HepG2 (cell line): ENCODE data around the gene NEUROD4. TPM values are rescaled to one million over a fixed set of nuclear protein-coding genes. Genes with fewer than 3 reads are reported as not detected.

Experiments used
- ATAC-seq: fragments of 200-7000 bp; cut with Tn5 transposase; 3 replicates; pipeline ENCODE4 v1.9.1; 2020; ENCODE audit warnings: mild to moderate bottlenecking, moderate library complexity
- BruUV-seq: library from RNA; stranded (reverse); fragments of 400-500 nt; replicated peaks from 2 replicates; lab custom pipeline; 2021; lab: Mats Ljungman, UMichigan
- CTCF ChIA-PET: fragments of 300-600 bp; formaldehyde crosslinking; extraction: SDS; loops from one replicate; lab custom pipeline; 2021; ENCODE audit warnings: low total read pairs, inconsistent platforms, low intra/inter-chr PET ratio; lab: Yijun Ruan, JAX
- POLR2A ChIA-PET: fragments of 350-600 bp; sonication (Branson Sonifier 250); formaldehyde crosslinking; loops from one replicate; lab custom pipeline; 2020; ENCODE audit warnings: antibody characterized with exemption, inconsistent platforms; lab: Yijun Ruan, JAX
- DNase-seq: peaks from one replicate; pipeline ENCODE4 v3.0.0-alpha.2; 2015; ENCODE audit warnings: low spot score
- FAIRE-seq: peaks from 3 replicates; lab custom pipeline; 2011; peaks lifted over from hg19 to GRCh38; lab: Jason Lieb, UNC
- H2AFZ ChIP-seq: one replicate; pipeline ENCODE4 v1.6.1; 2011; ENCODE audit warnings: low read length, inconsistent platforms
- H3K27ac ChIP-seq: fragments of 300-600 bp; 3 replicates; pipeline ENCODE4 v1.8.0; 2011; ENCODE audit warnings: mixed run types, mild to moderate bottlenecking, mixed read lengths, low read length, inconsistent platforms; ENCODE audit not compliant: insufficient read depth; ENCODE audit errors: extremely low read length
- H3K27me3 ChIP-seq, 2 experiments: fragments of 200-600 bp in 1 of 2; 2 replicates in 1 of 2; 3 replicates in 1 of 2; pipeline versions ENCODE4 v1.6.0 to v1.8.0; 2011; ENCODE audit warnings: low read length in 2 of 2, mild to moderate bottlenecking in 2 of 2, moderate library complexity in 2 of 2, inconsistent platforms in 1 of 2; ENCODE audit not compliant: insufficient read depth in 2 of 2, control insufficient read depth in 1 of 2
- H3K36me3 ChIP-seq, 2 experiments: fragments of 200-600 bp in 1 of 2; replicated peaks in 1 of 2; 2 replicates in 1 of 2; 3 replicates in 1 of 2; pipeline versions ENCODE4 v1.5.1 to v1.8.0; 2011; ENCODE audit warnings: low read length in 2 of 2, inconsistent platforms in 1 of 2; ENCODE audit not compliant: insufficient read depth in 2 of 2, control insufficient read depth in 1 of 2
- H3K4me1 ChIP-seq: 2 replicates; pipeline ENCODE4 v1.5.1; 2012; ENCODE audit warnings: low read length, inconsistent platforms; ENCODE audit not compliant: insufficient read depth
- H3K4me2 ChIP-seq: 2 replicates; pipeline ENCODE4 v1.6.0; 2011; ENCODE audit warnings: low read depth, low read length, inconsistent platforms
- H3K4me3 ChIP-seq, 3 experiments: fragments of 200-600 bp in 1 of 3; sonication (generic), shearing (Covaris generic) in 1 of 3; replicated peaks in 1 of 3; 2 replicates each; pipeline ENCODE4 v1.5.1; 2011 to 2016; ENCODE audit warnings: low read length in 3 of 3, inconsistent platforms in 2 of 3, low read depth in 2 of 3, mild to moderate bottlenecking in 2 of 3, control low read depth in 1 of 3, mixed read lengths in 1 of 3; ENCODE audit not compliant: insufficient read depth in 1 of 3
- H3K79me2 ChIP-seq: one replicate; pipeline ENCODE4 v1.6.1; 2011; ENCODE audit warnings: low read length, inconsistent platforms; ENCODE audit not compliant: insufficient read depth
- H3K9ac ChIP-seq: 2 replicates; pipeline ENCODE4 v1.6.0; 2011; ENCODE audit warnings: mild to moderate bottlenecking, low read depth, low read length, inconsistent platforms; ENCODE audit not compliant: insufficient read depth
- H3K9me3 ChIP-seq: 2 replicates; pipeline ENCODE4 v1.5.1; 2012; ENCODE audit warnings: mild to moderate bottlenecking, low read length
- H4K20me1 ChIP-seq: 2 replicates; pipeline ENCODE4 v1.6.0; 2011; ENCODE audit warnings: inconsistent platforms, mild to moderate bottlenecking, low read length, moderate library complexity; ENCODE audit not compliant: insufficient read depth
- BRCA1 ChIP-seq: sonication (generic); formaldehyde crosslinking; IDR thresholded peaks from 2 replicates; pipeline ENCODE4 v1.4.0; 2020; ENCODE audit warnings: missing genetic modification reagents
- FOSL2 ChIP-seq: sonication (generic); formaldehyde crosslinking; IDR thresholded peaks from 2 replicates; pipeline ENCODE4 v1.4.0; 2020; ENCODE audit warnings: missing genetic modification reagents
- HDAC1 ChIP-seq: sonication (generic); formaldehyde crosslinking; IDR thresholded peaks from 2 replicates; pipeline ENCODE4 v1.5.1; 2020; ENCODE audit warnings: mild to moderate bottlenecking, missing genetic modification reagents
- XRCC5 ChIP-seq: fragments of 200-400 bp; formaldehyde crosslinking; optimal IDR thresholded peaks from 2 replicates; pipeline ENCODE3; 2017; ENCODE audit warnings: mild to moderate bottlenecking, low read length
- ZFP36 ChIP-seq: fragments of 150-350 bp; IDR thresholded peaks from 2 replicates; pipeline ENCODE4 v1.6.1; 2018; ENCODE audit warnings: borderline replicate concordance, low read length, low read depth; ENCODE audit not compliant: partially characterized antibody
- ZNF205 ChIP-seq: IDR thresholded peaks from 2 replicates; pipeline ENCODE4 v1.6.1; 2018; ENCODE audit warnings: missing biosample characterization, missing genetic modification reagents
- ZNF484 ChIP-seq: sonication (generic); formaldehyde crosslinking; IDR thresholded peaks from 2 replicates; pipeline ENCODE4 v1.5.1; 2020; ENCODE audit warnings: mild to moderate bottlenecking, low read depth, missing genetic modification reagents, borderline replicate concordance
- ZSCAN12 ChIP-seq: sonication (generic); formaldehyde crosslinking; IDR thresholded peaks from 2 replicates; pipeline ENCODE4 v1.9.0; 2021; ENCODE audit warnings: mild to moderate bottlenecking, missing genetic modification reagents
- WGBS: methylation state at CpG from one replicate; pipeline ENCODE4 v1.1.6; 2017; ENCODE audit warnings: low lambda C conversion rate; 5-methylcytosine and 5-hydroxymethylcytosine counted together
- in situ Hi-C: cut with HindIII; loops from 2 replicates; pipeline ENCODE4 v1.10.0; 2017; ENCODE audit warnings: low pct_unique_long_range_greater_than_20kb; ENCODE audit not compliant: extremely low pct_ligation_motif_present
- intact Hi-C: fragments of 100-400 bp; cut with micrococcal nuclease; formaldehyde crosslinking; loops from one replicate; pipeline ENCODE4 v1.10.0; 2022; ENCODE audit not compliant: unreplicated experiment
- polyA plus RNA-seq, 8 experiments: library from polyadenylated mRNA; depleted of rRNA in 3 of 8; stranded (reverse) in 7 of 8; unstranded in 1 of 8; fragments of >200 nt; fragmentation: Illumina TruSeq in 4 of 8; extraction: Trizol in 4 of 8; gene quantifications; 2 replicates each; pipeline versions ENCODE4 v1.2.1 to v1.2.3, GENCODE V29; 2011 to 2016; ENCODE audit warnings: low read depth in 4 of 8, missing spikeins in 1 of 8, mixed read lengths in 1 of 8; ENCODE audit not compliant: insufficient read depth in 1 of 8
- total RNA-seq, 5 experiments: library from RNA; depleted of rRNA; stranded (reverse); fragments of >200 nt; fragmentation: Illumina TruSeq; extraction: Trizol; gene quantifications; 2 replicates each; pipeline ENCODE4 v1.2.3, GENCODE V29; 2016; ENCODE audit warnings: low read depth in 1 of 5
- TF ChIP-seq, protein P1 (sequence below): sonication (generic); formaldehyde crosslinking; IDR thresholded peaks from 2 replicates; pipeline ENCODE4 v1.9.0; 2021; ENCODE audit warnings: mild to moderate bottlenecking, missing genetic modification reagents

Gene NEUROD4
- total and polyA plus RNA-seq, 2 of the 13 experiments (the other 11 are each of a cell fraction or from before 2014, with no cell fraction given), result not detected

GRCh38 chr12:55002355-55002754 is 17.4 kb upstream of the NEUROD4 start:
- ChIA-PET POLR2A (no interaction called here), CTCF (no interaction called here)
- intact Hi-C loops, result no loop called here
- no TSS peak for BruUV-seq
- H3K27me3 ChIP-seq, result peaks cover 0 to 21% of the 10 kb centered on the region in 2 experiments; a peak in 3 of 5 replicates
- H4K20me1 ChIP-seq, result no peaks in the 10 kb centered on the region
- ATAC-seq (no peak), FAIRE-seq (no peak), DNase-seq (no peak)
- H2AFZ ChIP-seq, result no peak overlapping the region
- H3K27ac ChIP-seq, result no peak overlapping the region
- H3K9ac ChIP-seq, result no peak overlapping the region
- H3K4me2 ChIP-seq, result no peak overlapping the region
- WGBS, result 58% methylated on average over 2 of the region's 2 CpGs
- no peaks in the 10 kb centered on the region for H3K79me2 ChIP-seq
- no peaks in the 10 kb centered on the region for H3K9me3 ChIP-seq
- in situ Hi-C loops, result no loop called here
- H3K4me1 ChIP-seq, result no peaks in the 10 kb centered on the region
- TF ChIP-seq ZSCAN12 (CRISPR knock-in tag) (no peak), FOSL2 (CRISPR knock-in tag) (no peak), ZFP36 (no peak), XRCC5 (no peak), HDAC1 (CRISPR knock-in tag) (no peak), ZNF205 (no peak), ZNF484 (CRISPR knock-in tag) (no peak), BRCA1 (CRISPR knock-in tag) (no peak)
- TF ChIP-seq, protein P1, sequence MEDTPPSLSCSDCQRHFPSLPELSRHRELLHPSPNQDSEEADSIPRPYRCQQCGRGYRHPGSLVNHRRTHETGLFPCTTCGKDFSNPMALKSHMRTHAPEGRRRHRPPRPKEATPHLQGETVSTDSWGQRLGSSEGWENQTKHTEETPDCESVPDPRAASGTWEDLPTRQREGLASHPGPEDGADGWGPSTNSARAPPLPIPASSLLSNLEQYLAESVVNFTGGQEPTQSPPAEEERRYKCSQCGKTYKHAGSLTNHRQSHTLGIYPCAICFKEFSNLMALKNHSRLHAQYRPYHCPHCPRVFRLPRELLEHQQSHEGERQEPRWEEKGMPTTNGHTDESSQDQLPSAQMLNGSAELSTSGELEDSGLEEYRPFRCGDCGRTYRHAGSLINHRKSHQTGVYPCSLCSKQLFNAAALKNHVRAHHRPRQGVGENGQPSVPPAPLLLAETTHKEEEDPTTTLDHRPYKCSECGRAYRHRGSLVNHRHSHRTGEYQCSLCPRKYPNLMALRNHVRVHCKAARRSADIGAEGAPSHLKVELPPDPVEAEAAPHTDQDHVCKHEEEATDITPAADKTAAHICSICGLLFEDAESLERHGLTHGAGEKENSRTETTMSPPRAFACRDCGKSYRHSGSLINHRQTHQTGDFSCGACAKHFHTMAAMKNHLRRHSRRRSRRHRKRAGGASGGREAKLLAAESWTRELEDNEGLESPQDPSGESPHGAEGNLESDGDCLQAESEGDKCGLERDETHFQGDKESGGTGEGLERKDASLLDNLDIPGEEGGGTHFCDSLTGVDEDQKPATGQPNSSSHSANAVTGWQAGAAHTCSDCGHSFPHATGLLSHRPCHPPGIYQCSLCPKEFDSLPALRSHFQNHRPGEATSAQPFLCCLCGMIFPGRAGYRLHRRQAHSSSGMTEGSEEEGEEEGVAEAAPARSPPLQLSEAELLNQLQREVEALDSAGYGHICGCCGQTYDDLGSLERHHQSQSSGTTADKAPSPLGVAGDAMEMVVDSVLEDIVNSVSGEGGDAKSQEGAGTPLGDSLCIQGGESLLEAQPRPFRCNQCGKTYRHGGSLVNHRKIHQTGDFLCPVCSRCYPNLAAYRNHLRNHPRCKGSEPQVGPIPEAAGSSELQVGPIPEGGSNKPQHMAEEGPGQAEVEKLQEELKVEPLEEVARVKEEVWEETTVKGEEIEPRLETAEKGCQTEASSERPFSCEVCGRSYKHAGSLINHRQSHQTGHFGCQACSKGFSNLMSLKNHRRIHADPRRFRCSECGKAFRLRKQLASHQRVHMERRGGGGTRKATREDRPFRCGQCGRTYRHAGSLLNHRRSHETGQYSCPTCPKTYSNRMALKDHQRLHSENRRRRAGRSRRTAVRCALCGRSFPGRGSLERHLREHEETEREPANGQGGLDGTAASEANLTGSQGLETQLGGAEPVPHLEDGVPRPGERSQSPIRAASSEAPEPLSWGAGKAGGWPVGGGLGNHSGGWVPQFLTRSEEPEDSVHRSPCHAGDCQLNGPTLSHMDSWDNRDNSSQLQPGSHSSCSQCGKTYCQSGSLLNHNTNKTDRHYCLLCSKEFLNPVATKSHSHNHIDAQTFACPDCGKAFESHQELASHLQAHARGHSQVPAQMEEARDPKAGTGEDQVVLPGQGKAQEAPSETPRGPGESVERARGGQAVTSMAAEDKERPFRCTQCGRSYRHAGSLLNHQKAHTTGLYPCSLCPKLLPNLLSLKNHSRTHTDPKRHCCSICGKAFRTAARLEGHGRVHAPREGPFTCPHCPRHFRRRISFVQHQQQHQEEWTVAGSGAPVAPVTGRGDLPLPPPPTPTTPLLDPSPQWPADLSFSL (CRISPR knock-in tag), result no peak
- TF ChIP-seq, all 625 proteins: peak for 0
- no peaks in the 10 kb centered on the region for H3K36me3 ChIP-seq
- H3K4me3 ChIP-seq, result no peak overlapping the region
